Hematopoietic multipotent progenitor cell treated with erythropoietin and hydrocortisone succinate and interleukin-3 and kit ligand, for 17 days (in vitro differentiated cells): ENCODE results near the gene WFDC1.

ENCODE experiments used
- DNase-seq: peaks from one replicate; pipeline ENCODE4 v3.0.0-alpha.2; 2015; ENCODE audit warnings: low spot score

WFDC1 gene, protein sequence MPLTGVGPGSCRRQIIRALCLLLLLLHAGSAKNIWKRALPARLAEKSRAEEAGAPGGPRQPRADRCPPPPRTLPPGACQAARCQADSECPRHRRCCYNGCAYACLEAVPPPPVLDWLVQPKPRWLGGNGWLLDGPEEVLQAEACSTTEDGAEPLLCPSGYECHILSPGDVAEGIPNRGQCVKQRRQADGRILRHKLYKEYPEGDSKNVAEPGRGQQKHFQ

GRCh38 chr16:84294531-84295142 lies at the start of gene WFDC1:
Gene WFDC1, plus strand, starts transcription at chr16:84294878. Its CDS starts 94 bp downstream, at chr16:84294972.
- no peak for DNase-seq

- no peak for DNase-seq
These were observed 48.6 kb upstream of the WFDC1 start for GRCh38 chr16:84245956-84246678.

- DNase-seq, result no peak
These were observed 48.0 kb upstream of the WFDC1 start for GRCh38 chr16:84246679-84247077.

DNA sequence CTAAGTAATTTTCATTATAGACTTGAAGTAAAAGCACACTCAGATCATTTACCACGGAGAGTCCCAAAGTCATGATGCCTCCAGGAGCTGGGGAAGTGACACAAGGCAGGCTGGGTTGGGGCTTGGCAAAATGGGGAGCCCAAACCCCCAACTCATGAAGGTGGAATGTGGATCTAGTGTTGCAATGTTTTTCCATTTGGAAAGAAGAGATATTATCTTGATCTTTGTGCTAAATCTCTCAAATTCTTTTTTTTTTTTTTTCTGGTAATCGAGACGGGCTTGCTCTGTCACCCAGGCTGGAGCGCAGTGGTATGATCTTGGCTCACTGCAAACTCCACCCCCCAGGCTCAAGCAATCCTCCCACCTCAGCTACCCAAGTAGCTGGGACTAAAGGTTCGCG lies 47.3 kb upstream of the WFDC1 start:
- no peak for DNase-seq

GRCh38 chr16:84247844-84248243 lies 46.8 kb upstream of the WFDC1 start:
- no peak for DNase-seq

DNA sequence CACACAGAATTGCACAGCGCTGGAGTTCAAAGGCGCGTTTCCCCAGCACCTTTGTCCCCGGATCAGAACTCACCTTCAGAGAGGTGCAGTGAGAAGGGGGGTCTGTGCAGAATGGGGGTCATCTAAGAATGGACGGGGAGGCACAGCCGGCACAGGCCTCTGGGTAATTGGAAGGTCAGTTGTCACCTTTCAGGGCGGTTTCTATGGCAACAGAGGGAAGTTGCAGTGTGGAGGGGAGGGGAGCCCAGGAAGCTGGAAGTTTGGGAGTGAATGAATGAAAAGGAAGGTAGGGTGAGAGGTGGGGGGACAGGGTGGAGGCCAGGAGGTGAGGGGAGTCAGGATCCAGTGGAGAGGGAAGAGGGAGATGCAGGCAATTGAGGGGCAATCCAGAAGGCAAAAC lies 42.5 kb upstream of the WFDC1 start:
- DNase-seq, result no peak

- no peak for DNase-seq
These were observed 41.5 kb upstream of the WFDC1 start for GRCh38 chr16:84253173-84253572.

- DNase-seq, result no peak
These were observed 40.6 kb upstream of the WFDC1 start for GRCh38 chr16:84254062-84254461.

GRCh38 chr16:84255050-84255810 lies 39.4 kb upstream of the WFDC1 start:
- DNase-seq, result no peak

GRCh38 chr16:84258266-84258665 lies 36.4 kb upstream of the WFDC1 start:
- no peak for DNase-seq

GRCh38 chr16:84259691-84260090 lies 35.0 kb upstream of the WFDC1 start:
- no peak for DNase-seq

- no peak for DNase-seq
These were observed 33.7 kb upstream of the WFDC1 start for GRCh38 chr16:84260766-84261554.

- DNase-seq, result no peak
These were observed 32.6 kb upstream of the WFDC1 start for GRCh38 chr16:84262031-84262430.

- no peak for DNase-seq
These were observed 31.7 kb upstream of the WFDC1 start for GRCh38 chr16:84262939-84263338.

DNA sequence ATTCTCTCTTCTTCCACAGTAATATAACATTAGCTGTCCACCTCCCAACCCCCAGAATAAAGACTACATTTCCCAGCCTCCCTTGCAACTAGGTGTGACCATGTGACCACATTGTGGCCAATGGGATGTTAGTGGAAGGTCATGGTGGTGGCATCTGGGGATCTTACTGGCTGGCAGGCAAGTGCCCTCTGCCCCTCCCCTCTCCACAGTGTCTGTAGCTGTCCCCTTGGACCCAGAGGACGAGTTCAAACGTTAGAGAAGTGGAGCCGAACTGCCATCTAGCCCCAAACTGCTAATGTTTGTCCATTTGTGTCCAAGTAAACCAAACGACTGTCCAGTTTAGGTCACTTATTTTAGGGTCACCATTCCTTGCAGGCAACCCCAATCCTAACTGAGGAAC lies 28.2 kb upstream of the WFDC1 start:
- no peak for DNase-seq

DNA sequence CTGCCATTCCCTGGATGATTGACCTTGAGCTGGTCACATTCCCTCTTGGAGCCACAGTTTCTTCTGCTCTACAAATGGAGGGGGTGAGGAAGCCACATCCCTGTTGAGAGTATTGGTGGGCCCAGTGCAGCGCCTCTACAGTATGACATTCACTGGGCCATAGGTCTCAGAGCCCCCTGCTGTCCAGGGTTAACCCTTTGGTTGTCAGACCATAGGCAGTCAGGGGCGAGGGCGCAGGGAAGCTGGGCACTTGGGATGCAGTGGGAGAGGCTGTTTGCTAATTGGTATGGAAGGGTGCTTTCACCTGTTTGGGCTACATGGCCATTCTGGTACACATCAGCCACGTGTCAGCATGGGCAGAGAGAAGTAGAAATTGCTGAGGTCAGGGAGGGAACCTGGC lies 27.3 kb upstream of the WFDC1 start:
- no peak for DNase-seq

GRCh38 chr16:84268291-84269040 lies 26.2 kb upstream of the WFDC1 start:
- no peak for DNase-seq

DNA sequence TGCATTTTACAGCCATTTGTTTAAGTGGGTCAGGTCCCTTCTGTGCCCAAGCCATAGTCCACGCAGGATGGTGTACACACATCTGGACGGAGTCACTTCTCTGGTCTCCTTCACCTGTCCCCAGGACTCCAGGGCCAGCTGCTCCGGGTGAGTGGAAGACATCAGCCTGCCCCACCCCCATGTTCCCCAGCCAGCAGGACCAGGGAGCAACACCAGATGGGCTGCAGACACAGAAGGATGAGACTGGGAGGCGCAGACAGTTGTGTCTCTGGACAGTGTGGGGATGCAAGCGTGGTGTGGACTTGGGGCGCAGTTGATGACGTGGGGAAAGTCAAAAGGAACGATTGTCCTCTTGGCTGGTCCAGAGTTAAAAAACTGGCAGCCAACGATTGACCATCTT lies 24.6 kb upstream of the WFDC1 start:
- no peak for DNase-seq

- DNase-seq, result no peak
These were observed 24.1 kb upstream of the WFDC1 start for GRCh38 chr16:84270531-84270930.

DNA sequence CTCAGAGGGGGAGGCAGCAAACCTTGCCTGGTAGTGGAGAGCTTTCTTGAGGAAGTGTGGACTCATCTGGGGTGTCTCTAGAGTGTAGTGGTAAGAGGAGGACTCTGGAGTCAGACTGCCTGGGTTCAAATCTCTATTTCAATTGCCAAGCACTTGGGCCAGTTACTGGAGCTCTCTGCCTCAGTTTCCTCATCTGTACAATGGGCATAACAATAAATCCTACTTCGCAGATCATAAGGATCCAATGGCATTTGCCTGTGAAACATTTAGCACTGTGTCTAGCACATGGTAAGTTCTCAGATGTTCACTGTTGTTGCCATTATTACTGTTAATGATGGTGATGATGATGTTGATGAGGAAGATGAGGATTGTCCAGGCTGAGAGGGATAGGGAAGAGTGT lies 23.6 kb upstream of the WFDC1 start:
- DNase-seq, result no peak

GRCh38 chr16:84271866-84272265 lies 22.8 kb upstream of the WFDC1 start:
- no peak for DNase-seq
